ENCODE data around the gene TJP1.
"Not testable (repeated sequence)": the region's sequence is repeated elsewhere in the genome, so short reads cannot be mapped to it uniquely, and the experiment has no call there.

Gene TJP1

GRCh38 chr15:29835301-29835700 lies 13.0 kb upstream of the TJP1 start:
- no peaks in the 10 kb centered on the region for H3K9me3 ChIP-seq (replicated peaks; ENCODE audit: low read length)
- no peaks in the 10 kb centered on the region for H3K27me3 ChIP-seq (ENCODE audit: control insufficient read depth, insufficient read depth, low read length)
- no peak overlapping the region for H3K4me3 ChIP-seq (ENCODE audit: low read length)
- H3K9ac ChIP-seq (ENCODE audit: low read depth, low read length) = no peak overlapping the region
- H3K4me1 ChIP-seq (ENCODE audit: control insufficient read depth, insufficient read depth, low read length) = peaks cover 8% of the 10 kb centered on the region
- no peak overlapping the region for H3K4me2 ChIP-seq (ENCODE audit: low read length)
- H3K36me3 ChIP-seq (ENCODE audit: insufficient read depth, low read length) = no peaks in the 10 kb centered on the region

- H3K36me3 ChIP-seq (ENCODE audit: insufficient read depth, low read length) = no peaks in the 10 kb centered on the region
- H3K9ac ChIP-seq (ENCODE audit: low read depth, low read length) = no peak overlapping the region
- peaks cover 8% of the 10 kb centered on the region for H3K4me1 ChIP-seq (ENCODE audit: control insufficient read depth, insufficient read depth, low read length)
- H3K9me3 ChIP-seq (replicated peaks; ENCODE audit: low read length) = no peaks in the 10 kb centered on the region
- H3K27me3 ChIP-seq (ENCODE audit: control insufficient read depth, insufficient read depth, low read length) = no peaks in the 10 kb centered on the region
- H3K4me3 ChIP-seq (ENCODE audit: low read length) = no peak overlapping the region
- no peak overlapping the region for H3K4me2 ChIP-seq (ENCODE audit: low read length)
Observed at GRCh38 chr15:29832709-29833108, 10.4 kb upstream of the TJP1 start.

- H3K4me3 ChIP-seq (ENCODE audit: low read length) = no peak overlapping the region
- no peaks in the 10 kb centered on the region for H3K27me3 ChIP-seq (ENCODE audit: control insufficient read depth, insufficient read depth, low read length)
- H3K4me1 ChIP-seq (ENCODE audit: control insufficient read depth, insufficient read depth, low read length) = peaks cover 17% of the 10 kb centered on the region
- no peak overlapping the region for H3K9ac ChIP-seq (ENCODE audit: low read depth, low read length)
- no peaks in the 10 kb centered on the region for H3K36me3 ChIP-seq (ENCODE audit: insufficient read depth, low read length)
- no peak overlapping the region for H3K4me2 ChIP-seq (ENCODE audit: low read length)
- no peaks in the 10 kb centered on the region for H3K9me3 ChIP-seq (replicated peaks; ENCODE audit: low read length)
Observed at GRCh38 chr15:29826908-29827820, 4.9 kb upstream of the TJP1 start.

- H3K4me1 ChIP-seq (ENCODE audit: control insufficient read depth, insufficient read depth, low read length) = peaks cover 17% of the 10 kb centered on the region
- no peak overlapping the region for H3K4me2 ChIP-seq (ENCODE audit: low read length)
- no peak overlapping the region for H3K4me3 ChIP-seq (ENCODE audit: low read length)
- no peaks in the 10 kb centered on the region for H3K9me3 ChIP-seq (replicated peaks; ENCODE audit: low read length)
- no peaks in the 10 kb centered on the region for H3K27me3 ChIP-seq (ENCODE audit: control insufficient read depth, insufficient read depth, low read length)
- H3K36me3 ChIP-seq (ENCODE audit: insufficient read depth, low read length) = no peaks in the 10 kb centered on the region
- H3K9ac ChIP-seq (ENCODE audit: low read depth, low read length) = no peak overlapping the region
Observed at GRCh38 chr15:29825227-29825626, 3.0 kb upstream of the TJP1 start.

GRCh38 chr15:29822684-29823459 lies 604 bp upstream of the TJP1 start:
- H3K4me2 ChIP-seq (ENCODE audit: low read length) = peak overlapping the region; percentile 88
- no peaks in the 10 kb centered on the region for H3K27me3 ChIP-seq (ENCODE audit: control insufficient read depth, insufficient read depth, low read length)
- H3K4me1 ChIP-seq (ENCODE audit: control insufficient read depth, insufficient read depth, low read length) = peaks cover 23% of the 10 kb centered on the region
- peak overlapping the region; percentile 93 for H3K4me3 ChIP-seq (ENCODE audit: low read length)
- no peaks in the 10 kb centered on the region for H3K9me3 ChIP-seq (replicated peaks; ENCODE audit: low read length)
- H3K36me3 ChIP-seq (ENCODE audit: insufficient read depth, low read length) = no peaks in the 10 kb centered on the region
- peak overlapping the region; percentile 71 for H3K9ac ChIP-seq (ENCODE audit: low read depth, low read length)

GRCh38 chr15:29821416-29822099 lies 710 bp downstream of the TJP1 start:
- peaks cover 23% of the 10 kb centered on the region for H3K4me1 ChIP-seq (ENCODE audit: control insufficient read depth, insufficient read depth, low read length)
- H3K4me3 ChIP-seq (ENCODE audit: low read length) = peak overlapping the region; percentile 93
- H3K9ac ChIP-seq (ENCODE audit: low read depth, low read length) = peak overlapping the region; percentile 95
- H3K9me3 ChIP-seq (replicated peaks; ENCODE audit: low read length) = no peaks in the 10 kb centered on the region
- peak overlapping the region; percentile 88 for H3K4me2 ChIP-seq (ENCODE audit: low read length)
- H3K36me3 ChIP-seq (ENCODE audit: insufficient read depth, low read length) = no peaks in the 10 kb centered on the region
- no peaks in the 10 kb centered on the region for H3K27me3 ChIP-seq (ENCODE audit: control insufficient read depth, insufficient read depth, low read length)

GRCh38 chr15:29820394-29821154 lies 1.7 kb downstream of the TJP1 start:
- H3K4me3 ChIP-seq (ENCODE audit: low read length) = peak overlapping the region; percentile 93
- no peaks in the 10 kb centered on the region for H3K36me3 ChIP-seq (ENCODE audit: insufficient read depth, low read length)
- H3K9me3 ChIP-seq (replicated peaks; ENCODE audit: low read length) = no peaks in the 10 kb centered on the region
- peak overlapping the region; percentile 95 for H3K9ac ChIP-seq (ENCODE audit: low read depth, low read length)
- peak overlapping the region; percentile 82 for H3K4me2 ChIP-seq (ENCODE audit: low read length)
- peaks cover 26% of the 10 kb centered on the region for H3K4me1 ChIP-seq (ENCODE audit: control insufficient read depth, insufficient read depth, low read length)
- no peaks in the 10 kb centered on the region for H3K27me3 ChIP-seq (ENCODE audit: control insufficient read depth, insufficient read depth, low read length)

- no peaks in the 10 kb centered on the region for H3K36me3 ChIP-seq (ENCODE audit: insufficient read depth, low read length)
- H3K4me1 ChIP-seq (ENCODE audit: control insufficient read depth, insufficient read depth, low read length) = peaks cover 26% of the 10 kb centered on the region
- no peaks in the 10 kb centered on the region for H3K9me3 ChIP-seq (replicated peaks; ENCODE audit: low read length)
- H3K9ac ChIP-seq (ENCODE audit: low read depth, low read length) = peak overlapping the region; percentile 95
- peak overlapping the region; percentile 93 for H3K4me3 ChIP-seq (ENCODE audit: low read length)
- H3K27me3 ChIP-seq (ENCODE audit: control insufficient read depth, insufficient read depth, low read length) = no peaks in the 10 kb centered on the region
- peak overlapping the region; percentile 82 for H3K4me2 ChIP-seq (ENCODE audit: low read length)
Observed at GRCh38 chr15:29819979-29820378, 2.3 kb downstream of the TJP1 start.

- no peaks in the 10 kb centered on the region for H3K27me3 ChIP-seq (ENCODE audit: control insufficient read depth, insufficient read depth, low read length)
- H3K9ac ChIP-seq (ENCODE audit: low read depth, low read length) = no peak overlapping the region
- H3K36me3 ChIP-seq (ENCODE audit: insufficient read depth, low read length) = no peaks in the 10 kb centered on the region
- no peak overlapping the region for H3K4me2 ChIP-seq (ENCODE audit: low read length)
- no peaks in the 10 kb centered on the region for H3K9me3 ChIP-seq (replicated peaks; ENCODE audit: low read length)
- peaks cover 38% of the 10 kb centered on the region for H3K4me1 ChIP-seq (ENCODE audit: control insufficient read depth, insufficient read depth, low read length)
- no peak overlapping the region for H3K4me3 ChIP-seq (ENCODE audit: low read length)
Observed at GRCh38 chr15:29818141-29818540, 4.1 kb downstream of the TJP1 start.

GRCh38 chr15:29817455-29817854 lies 4.8 kb downstream of the TJP1 start:
- H3K27me3 ChIP-seq (ENCODE audit: control insufficient read depth, insufficient read depth, low read length); H3K36me3 ChIP-seq (ENCODE audit: insufficient read depth, low read length); H3K9ac ChIP-seq (ENCODE audit: low read depth, low read length); H3K9me3 ChIP-seq (replicated peaks; ENCODE audit: low read length); H3K4me2 ChIP-seq (ENCODE audit: low read length); H3K4me3 ChIP-seq (ENCODE audit: low read length): not testable (repeated sequence)
- H3K4me1 ChIP-seq (ENCODE audit: control insufficient read depth, insufficient read depth, low read length) = peaks cover 38% of the 10 kb centered on the region
